ENCODE results near the gene OR6X1.

OR6X1 gene

GRCh38 chr11:123765601-123766000 is 11.3 kb upstream of the OR6X1 start:
- Histone ChIP-seq H3K27ac (ENCODE audit: low read length) (no peak overlapping the region), H4K20me1 (ENCODE audit: insufficient read depth, low read length) (no peaks in the 10 kb centered on the region), H3K9ac (ENCODE audit: low read length) (no peak overlapping the region), H3K4me2 (ENCODE audit: low read length) (no peak overlapping the region), H3K4me1 (ENCODE audit: low read length) (peaks cover 4% of the 10 kb centered on the region), H3K36me3 (replicated peaks; ENCODE audit: low read depth, low read length) (no peaks in the 10 kb centered on the region), H3K9me3 (ENCODE audit: insufficient read depth, low read length) (no peaks in the 10 kb centered on the region), H2AFZ (ENCODE audit: low read depth, low read length) (no peak overlapping the region), H3K27me3 (ENCODE audit: low read depth, low read length) (no peaks in the 10 kb centered on the region), H3K4me3 (ENCODE audit: low read length) (no peak overlapping the region), H3K79me2 (ENCODE audit: low read length) (no peaks in the 10 kb centered on the region)
- TF ChIP-seq EZH2phosphoT487 (IDR thresholded peaks at IDR 0.05; ENCODE audit: low read depth), result no peak
- no peak for TF ChIP-seq CTCF (IDR thresholded peaks at IDR 0.05; ENCODE audit: low read depth, low read length)

- Histone ChIP-seq H3K36me3 (replicated peaks; ENCODE audit: low read depth, low read length) (no peaks in the 10 kb centered on the region), H3K4me3 (ENCODE audit: low read length) (no peak overlapping the region), H3K4me1 (ENCODE audit: low read length) (peaks cover 4% of the 10 kb centered on the region), H3K27ac (ENCODE audit: low read length) (no peak overlapping the region), H3K9ac (ENCODE audit: low read length) (no peak overlapping the region), H3K4me2 (ENCODE audit: low read length) (no peak overlapping the region), H3K79me2 (ENCODE audit: low read length) (no peaks in the 10 kb centered on the region), H3K27me3 (ENCODE audit: low read depth, low read length) (0 out of 2 replicates have a peak, but pooled peaks cover 4% of the 10 kb centered on the region), H2AFZ (ENCODE audit: low read depth, low read length) (no peak overlapping the region), H4K20me1 (ENCODE audit: insufficient read depth, low read length) (no peaks in the 10 kb centered on the region), H3K9me3 (ENCODE audit: insufficient read depth, low read length) (no peaks in the 10 kb centered on the region)
- TF ChIP-seq CTCF (IDR thresholded peaks at IDR 0.05; ENCODE audit: low read depth, low read length), result no peak
- TF ChIP-seq EZH2phosphoT487 (IDR thresholded peaks at IDR 0.05; ENCODE audit: low read depth), result no peak
Measured at GRCh38 chr11:123762422-123762821, 8.1 kb upstream of the OR6X1 start.

DNA sequence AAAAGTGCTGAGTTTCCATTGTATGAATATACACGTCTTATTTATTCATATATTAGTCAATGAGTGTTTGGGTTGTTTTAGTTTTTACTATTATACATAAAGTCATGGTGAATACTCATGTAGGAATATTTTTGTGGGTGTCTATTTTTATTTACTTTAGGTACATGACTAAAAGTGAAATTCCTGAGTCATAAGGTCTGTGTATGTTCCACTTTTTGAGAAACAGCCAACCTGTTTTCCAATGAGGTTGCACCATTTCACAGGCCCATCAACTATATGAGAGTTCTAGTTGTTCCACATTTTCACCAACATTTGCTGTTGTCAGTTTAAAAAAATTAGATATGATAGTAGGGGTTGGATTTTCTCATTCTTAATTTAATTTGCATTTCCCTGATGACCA is 6.6 kb upstream of the OR6X1 start:
- Histone ChIP-seq H3K4me2 (ENCODE audit: low read length) (no peak overlapping the region), H3K9ac (ENCODE audit: low read length) (no peak overlapping the region), H3K27ac (ENCODE audit: low read length) (no peak overlapping the region), H3K79me2 (ENCODE audit: low read length) (no peaks in the 10 kb centered on the region), H4K20me1 (ENCODE audit: insufficient read depth, low read length) (no peaks in the 10 kb centered on the region), H3K36me3 (replicated peaks; ENCODE audit: low read depth, low read length) (no peaks in the 10 kb centered on the region), H2AFZ (ENCODE audit: low read depth, low read length) (no peak overlapping the region), H3K4me1 (ENCODE audit: low read length) (peaks cover 4% of the 10 kb centered on the region), H3K9me3 (ENCODE audit: insufficient read depth, low read length) (no peaks in the 10 kb centered on the region), H3K4me3 (ENCODE audit: low read length) (no peak overlapping the region), H3K27me3 (ENCODE audit: low read depth, low read length) (0 out of 2 replicates have a peak, but pooled peaks cover 4% of the 10 kb centered on the region)
- no peak for TF ChIP-seq EZH2phosphoT487 (IDR thresholded peaks at IDR 0.05; ENCODE audit: low read depth)
- no peak for TF ChIP-seq CTCF (IDR thresholded peaks at IDR 0.05; ENCODE audit: low read depth, low read length)

DNA sequence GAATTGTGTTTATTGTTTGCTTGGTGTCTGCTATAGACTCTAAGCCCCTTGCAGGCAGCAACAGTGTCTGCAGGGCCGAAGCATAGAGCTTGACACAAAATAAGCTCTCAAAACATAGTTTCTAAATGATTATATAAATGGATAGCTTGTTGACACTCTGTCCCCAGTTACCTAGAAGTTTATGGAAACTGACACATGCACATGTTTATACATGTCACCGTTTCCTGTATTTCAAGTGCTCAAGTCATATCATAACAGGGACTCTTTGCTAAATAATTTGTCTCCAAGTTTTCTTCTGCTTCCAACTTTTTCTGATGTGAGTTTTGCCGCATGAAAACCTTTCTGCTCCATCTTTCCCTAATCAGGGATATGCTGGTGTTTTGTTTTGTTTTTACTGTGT is 3.7 kb upstream of the OR6X1 start:
- H2AFZ ChIP-seq (ENCODE audit: low read depth, low read length), result no peak overlapping the region
- H3K27me3 ChIP-seq (ENCODE audit: low read depth, low read length), result 0 out of 2 replicates have a peak, but pooled peaks cover 4% of the 10 kb centered on the region
- H3K36me3 ChIP-seq (replicated peaks; ENCODE audit: low read depth, low read length), result no peaks in the 10 kb centered on the region
- H3K9me3 ChIP-seq (ENCODE audit: insufficient read depth, low read length), result no peaks in the 10 kb centered on the region
- H3K79me2 ChIP-seq (ENCODE audit: low read length), result no peaks in the 10 kb centered on the region
- peaks cover 4% of the 10 kb centered on the region for H3K4me1 ChIP-seq (ENCODE audit: low read length)
- H3K27ac ChIP-seq (ENCODE audit: low read length), result no peak overlapping the region
- no peak overlapping the region for H3K4me3 ChIP-seq (ENCODE audit: low read length)
- H3K4me2 ChIP-seq (ENCODE audit: low read length), result no peak overlapping the region
- no peak overlapping the region for H3K9ac ChIP-seq (ENCODE audit: low read length)
- no peaks in the 10 kb centered on the region for H4K20me1 ChIP-seq (ENCODE audit: insufficient read depth, low read length)
- TF ChIP-seq EZH2phosphoT487 (IDR thresholded peaks at IDR 0.05; ENCODE audit: low read depth), result no peak
- TF ChIP-seq CTCF (IDR thresholded peaks at IDR 0.05; ENCODE audit: low read depth, low read length), result no peak

Data from OCI-LY3 (cell line).